Measurements from ENCODE around the gene SCFD2.

DNA sequence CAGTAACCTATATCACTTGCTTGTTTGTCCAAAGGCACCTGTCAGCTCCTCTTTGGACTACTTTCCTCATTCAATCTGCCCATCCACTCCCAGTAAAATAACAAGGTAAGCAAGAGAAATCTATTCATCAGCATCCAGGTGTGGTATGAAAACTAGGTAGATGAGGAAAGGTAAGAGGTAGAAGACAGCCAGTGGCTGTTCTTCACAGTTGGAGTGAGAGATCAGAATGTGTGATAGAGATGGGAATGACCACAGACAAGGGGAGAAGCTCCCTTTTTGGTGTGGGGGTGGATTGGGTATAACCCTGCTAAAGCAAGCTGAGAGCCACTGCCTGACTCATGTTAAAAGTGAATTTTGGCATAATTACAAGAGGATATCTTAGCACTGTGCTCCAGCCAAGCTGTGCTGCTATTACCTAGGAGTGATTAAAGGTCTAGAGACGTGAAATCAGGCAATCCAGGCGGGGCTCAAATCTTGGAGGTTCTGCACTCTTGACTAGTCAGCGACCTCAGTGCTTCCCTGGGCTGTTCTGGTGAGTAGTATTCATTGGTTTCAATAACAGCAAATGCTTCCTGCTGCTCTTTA lies 531.8 kb downstream of the SCFD2 start:
- TF ChIP-seq POLR2A (IDR thresholded peaks at IDR 0.05): no peak
- TF ChIP-seq, protein P1, sequence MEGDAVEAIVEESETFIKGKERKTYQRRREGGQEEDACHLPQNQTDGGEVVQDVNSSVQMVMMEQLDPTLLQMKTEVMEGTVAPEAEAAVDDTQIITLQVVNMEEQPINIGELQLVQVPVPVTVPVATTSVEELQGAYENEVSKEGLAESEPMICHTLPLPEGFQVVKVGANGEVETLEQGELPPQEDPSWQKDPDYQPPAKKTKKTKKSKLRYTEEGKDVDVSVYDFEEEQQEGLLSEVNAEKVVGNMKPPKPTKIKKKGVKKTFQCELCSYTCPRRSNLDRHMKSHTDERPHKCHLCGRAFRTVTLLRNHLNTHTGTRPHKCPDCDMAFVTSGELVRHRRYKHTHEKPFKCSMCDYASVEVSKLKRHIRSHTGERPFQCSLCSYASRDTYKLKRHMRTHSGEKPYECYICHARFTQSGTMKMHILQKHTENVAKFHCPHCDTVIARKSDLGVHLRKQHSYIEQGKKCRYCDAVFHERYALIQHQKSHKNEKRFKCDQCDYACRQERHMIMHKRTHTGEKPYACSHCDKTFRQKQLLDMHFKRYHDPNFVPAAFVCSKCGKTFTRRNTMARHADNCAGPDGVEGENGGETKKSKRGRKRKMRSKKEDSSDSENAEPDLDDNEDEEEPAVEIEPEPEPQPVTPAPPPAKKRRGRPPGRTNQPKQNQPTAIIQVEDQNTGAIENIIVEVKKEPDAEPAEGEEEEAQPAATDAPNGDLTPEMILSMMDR (IDR thresholded peaks at IDR 0.05 in 4 of 5, conservative IDR thresholded peaks at IDR 0.05 in 1 of 5): no peak
